ENCODE measurements around the gene ITPK1.

GRCh38 chr14:93096691-93097322 lies 18.9 kb downstream of the ITPK1 start:
- TF ChIP-seq POLR2A (IDR thresholded peaks at IDR 0.05), result no peak
- TF ChIP-seq, protein P1, sequence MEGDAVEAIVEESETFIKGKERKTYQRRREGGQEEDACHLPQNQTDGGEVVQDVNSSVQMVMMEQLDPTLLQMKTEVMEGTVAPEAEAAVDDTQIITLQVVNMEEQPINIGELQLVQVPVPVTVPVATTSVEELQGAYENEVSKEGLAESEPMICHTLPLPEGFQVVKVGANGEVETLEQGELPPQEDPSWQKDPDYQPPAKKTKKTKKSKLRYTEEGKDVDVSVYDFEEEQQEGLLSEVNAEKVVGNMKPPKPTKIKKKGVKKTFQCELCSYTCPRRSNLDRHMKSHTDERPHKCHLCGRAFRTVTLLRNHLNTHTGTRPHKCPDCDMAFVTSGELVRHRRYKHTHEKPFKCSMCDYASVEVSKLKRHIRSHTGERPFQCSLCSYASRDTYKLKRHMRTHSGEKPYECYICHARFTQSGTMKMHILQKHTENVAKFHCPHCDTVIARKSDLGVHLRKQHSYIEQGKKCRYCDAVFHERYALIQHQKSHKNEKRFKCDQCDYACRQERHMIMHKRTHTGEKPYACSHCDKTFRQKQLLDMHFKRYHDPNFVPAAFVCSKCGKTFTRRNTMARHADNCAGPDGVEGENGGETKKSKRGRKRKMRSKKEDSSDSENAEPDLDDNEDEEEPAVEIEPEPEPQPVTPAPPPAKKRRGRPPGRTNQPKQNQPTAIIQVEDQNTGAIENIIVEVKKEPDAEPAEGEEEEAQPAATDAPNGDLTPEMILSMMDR (IDR thresholded peaks at IDR 0.05), result no peak
